RWPE2 (cell line): ENCODE results near the gene PTPRT.

Experiments
- ATAC-seq: fragments of 200-7000 bp; cut with Tn5 transposase; 3 replicates; pipeline ENCODE4 v1.9.1; 2021; ENCODE audit warnings: low read depth
- DNase-seq: peaks from one replicate; pipeline ENCODE4 v3.0.0-alpha.2; 2020; ENCODE audit warnings: low spot score
- H3K27ac ChIP-seq: fragments of 450-650 bp; 2 replicates; pipeline ENCODE4 v1.5.1; 2017; ENCODE audit warnings: mild to moderate bottlenecking; ENCODE audit not compliant: poor library complexity, severe bottlenecking
- H3K27me3 ChIP-seq: fragments of 250-450 bp; sonication (Bioruptor Pico); 2 replicates; pipeline ENCODE4 v1.5.1; 2021; ENCODE audit warnings: mild to moderate bottlenecking, moderate library complexity; ENCODE audit not compliant: insufficient read depth, poor library complexity, severe bottlenecking
- H3K36me3 ChIP-seq: fragments of 250-450 bp; sonication (Bioruptor Pico); 2 replicates; pipeline ENCODE4 v1.5.1; 2020; ENCODE audit warnings: low read depth, mild to moderate bottlenecking, moderate library complexity
- H3K4me1 ChIP-seq: fragments of 250-450 bp; sonication (Bioruptor Pico); 2 replicates; pipeline ENCODE4 v1.5.1; 2021; ENCODE audit warnings: mild to moderate bottlenecking, moderate library complexity; ENCODE audit not compliant: insufficient read depth, poor library complexity, severe bottlenecking
- H3K4me3 ChIP-seq: fragments of 250-450 bp; sonication (Bioruptor Pico); 2 replicates; pipeline ENCODE4 v1.5.1; 2021; ENCODE audit warnings: mild to moderate bottlenecking, moderate library complexity; ENCODE audit not compliant: severe bottlenecking
- H3K9me3 ChIP-seq: fragments of 250-450 bp; sonication (Bioruptor Pico); 2 replicates; pipeline ENCODE4 v1.5.1; 2021; ENCODE audit warnings: mild to moderate bottlenecking, moderate library complexity; ENCODE audit not compliant: severe bottlenecking
- CTCF ChIP-seq: fragments of 450-650 bp; IDR thresholded peaks from one replicate; pipeline ENCODE4 v1.5.1; 2017; ENCODE audit warnings: mild to moderate bottlenecking, moderate library complexity; ENCODE audit not compliant: poor library complexity, severe bottlenecking

The PTPRT gene

GRCh38 chr20:43160941-43161340, 28.8 kb downstream of the PTPRT start:
- H3K27ac ChIP-seq: no peak overlapping the region
- ATAC-seq (no peak), DNase-seq (no peak)
- no peak for TF ChIP-seq CTCF
- peaks cover 8% of the 10 kb centered on the region for H3K27me3 ChIP-seq
- no peaks in the 10 kb centered on the region for H3K9me3 ChIP-seq
- H3K4me3 ChIP-seq: no peak overlapping the region
- no peaks in the 10 kb centered on the region for H3K4me1 ChIP-seq
- no peaks in the 10 kb centered on the region for H3K36me3 ChIP-seq

- H3K4me3 ChIP-seq: no peak overlapping the region
- H3K9me3 ChIP-seq: no peaks in the 10 kb centered on the region
- no peaks in the 10 kb centered on the region for H3K4me1 ChIP-seq
- H3K27ac ChIP-seq: no peak overlapping the region
- no peaks in the 10 kb centered on the region for H3K36me3 ChIP-seq
- DNase-seq (no peak), ATAC-seq (no peak)
- peaks cover 12% of the 10 kb centered on the region for H3K27me3 ChIP-seq
- no peak for TF ChIP-seq CTCF
Measured at GRCh38 chr20:43159994-43160393, 29.7 kb downstream of the PTPRT start.

- Histone ChIP-seq H3K36me3 (no peaks in the 10 kb centered on the region), H3K27me3 (peaks cover 15% of the 10 kb centered on the region)
- TF ChIP-seq CTCF: no peak
Measured at GRCh38 chr20:43155366-43156100, 34.2 kb downstream of the PTPRT start.

GRCh38 chr20:43151901-43152300, 37.8 kb downstream of the PTPRT start:
- TF ChIP-seq CTCF: no peak
- Histone ChIP-seq H3K27me3 (peaks cover 15% of the 10 kb centered on the region), H3K9me3 (peaks cover 2% of the 10 kb centered on the region), H3K4me3 (no peak overlapping the region), H3K36me3 (no peaks in the 10 kb centered on the region), H3K27ac (no peak overlapping the region), H3K4me1 (no peaks in the 10 kb centered on the region)
- ATAC-seq (no peak), DNase-seq (no peak)

More at GRCh38 chr20:43155366-43156100, 34.2 kb downstream of the PTPRT start:
- peaks cover 2% of the 10 kb centered on the region for H3K9me3 ChIP-seq
- H3K4me3 ChIP-seq: no peak overlapping the region
- H3K4me1 ChIP-seq: no peaks in the 10 kb centered on the region
- no peak for DNase-seq
- ATAC-seq: no peak
- no peak overlapping the region for H3K27ac ChIP-seq

- DNase-seq: no peak
- H3K27me3 ChIP-seq: peaks cover 15% of the 10 kb centered on the region
- ATAC-seq: no peak
- no peaks in the 10 kb centered on the region for H3K36me3 ChIP-seq
- H3K27ac ChIP-seq: no peak overlapping the region
- TF ChIP-seq CTCF: no peak
- H3K4me3 ChIP-seq: no peak overlapping the region
- H3K4me1 ChIP-seq: no peaks in the 10 kb centered on the region
- H3K9me3 ChIP-seq: peaks cover 2% of the 10 kb centered on the region
Measured at GRCh38 chr20:43151256-43151655, 38.5 kb downstream of the PTPRT start.
